ENCODE measurements around the gene FAM193B.

GRCh38 chr5:177528631-177529030, 25.7 kb downstream of the FAM193B start:
- TF ChIP-seq TAF1 (IDR thresholded peaks at IDR 0.05; ENCODE audit: low read depth, low read length) (no peak), POLR2A (IDR thresholded peaks at IDR 0.05; ENCODE audit: low read depth, low read length) (no peak), POLR2AphosphoS5 (IDR thresholded peaks at IDR 0.05; ENCODE audit: low read depth, low read length) (no peak), SPI1 (IDR thresholded peaks at IDR 0.05; ENCODE audit: low read depth, low read length) (no peak), POU2F2 (IDR thresholded peaks at IDR 0.05; ENCODE audit: low read depth, low read length) (no peak), PAX5 (IDR thresholded peaks at IDR 0.05; ENCODE audit: insufficient read depth, low read length, severe bottlenecking) (no peak)

Data from GM12891 (cell line).